HEK293 (cell line): ENCODE data around the gene PPP3CA.

Experiments
- CTCF ChIA-PET: fragments of 350-600 bp; formaldehyde crosslinking; extraction: SDS; loops from one replicate; lab custom pipeline; 2021; ENCODE audit warnings: antibody characterized with exemption; lab: Yijun Ruan, JAX
- POLR2A ChIA-PET: fragments of 300-600 bp; formaldehyde crosslinking; extraction: SDS; loops from one replicate; lab custom pipeline; 2020; ENCODE audit warnings: antibody characterized with exemption, inconsistent platforms; lab: Yijun Ruan, JAX
- H3K27ac ChIP-seq: fragments of 200-500 bp; sonication (Bioruptor generic); 2 replicates; pipeline ENCODE4 v1.5.1; 2014; ENCODE audit warnings: low read depth, low read length, control low read depth, inconsistent platforms; ENCODE audit errors: extremely low read depth
- H3K36me3 ChIP-seq, 2 experiments: fragments of 200-500 bp in 1 of 2; sonication (Bioruptor generic) in 1 of 2; 1 replicate in 1 of 2; 2 replicates in 1 of 2; pipeline ENCODE4 v1.5.1; 2014 to 2017; ENCODE audit warnings: inconsistent platforms in 2 of 2, low read length in 2 of 2; ENCODE audit not compliant: control insufficient read depth in 2 of 2, insufficient read depth in 1 of 2
- H3K4me1 ChIP-seq: fragments of 200-500 bp; sonication (Bioruptor generic); 2 replicates; pipeline ENCODE4 v1.5.1; 2014; ENCODE audit warnings: mild to moderate bottlenecking, low read length, inconsistent platforms; ENCODE audit not compliant: control insufficient read depth, insufficient read depth
- H3K4me3 ChIP-seq: 2 replicates; pipeline ENCODE4 v1.5.1; 2011; ENCODE audit warnings: low read depth, mild to moderate bottlenecking, control low read depth, low read length, moderate library complexity
- H3K9me3 ChIP-seq: fragments of 200-500 bp; sonication (Bioruptor generic); 2 replicates; pipeline ENCODE4 v1.5.1; 2014; ENCODE audit warnings: low read depth, low read length, inconsistent platforms; ENCODE audit not compliant: control insufficient read depth, insufficient read depth
- BCL11B ChIP-seq: fragments of 450-650 bp; formaldehyde crosslinking; IDR thresholded peaks from 2 replicates; pipeline ENCODE4 v1.5.1; 2016; ENCODE audit warnings: low read depth, missing biosample characterization, missing genetic modification characterization
- FEZF1 ChIP-seq: fragments of 450-650 bp; formaldehyde crosslinking; IDR thresholded peaks from 2 replicates; pipeline ENCODE4 v1.5.1; 2016; ENCODE audit warnings: missing biosample characterization, missing genetic modification characterization
- IKZF3 ChIP-seq: fragments of 450-650 bp; IDR thresholded peaks from 2 replicates; pipeline ENCODE4 v1.5.0; 2018; ENCODE audit warnings: missing biosample characterization, mild to moderate bottlenecking, missing genetic modification characterization, moderate library complexity
- TRIM28 ChIP-seq: IDR thresholded peaks from 2 replicates; pipeline ENCODE4 v1.6.1; 2011; ENCODE audit warnings: low read length, control low read depth, borderline replicate concordance
- ZNF10 ChIP-seq: fragments of 450-650 bp; formaldehyde crosslinking; IDR thresholded peaks from 2 replicates; pipeline ENCODE4 v1.5.1; 2017; ENCODE audit warnings: missing biosample characterization, missing genetic modification characterization
- ZNF121 ChIP-seq: fragments of 450-650 bp; formaldehyde crosslinking; IDR thresholded peaks from 2 replicates; pipeline ENCODE4 v1.5.1; 2016; ENCODE audit warnings: missing biosample characterization, missing genetic modification characterization
- ZNF2 ChIP-seq: fragments of 450-650 bp; formaldehyde crosslinking; IDR thresholded peaks from 2 replicates; pipeline ENCODE4 v1.5.1; 2016; ENCODE audit warnings: missing biosample characterization, missing genetic modification characterization
- ZNF221 ChIP-seq: fragments of 450-650 bp; formaldehyde crosslinking; IDR thresholded peaks from 2 replicates; pipeline ENCODE4 v1.5.1; 2017; ENCODE audit warnings: missing biosample characterization, missing genetic modification characterization, borderline replicate concordance
- ZNF341 ChIP-seq: fragments of 450-650 bp; formaldehyde crosslinking; IDR thresholded peaks from 2 replicates; pipeline ENCODE4; 2016; ENCODE audit warnings: low read depth, missing biosample characterization, missing genetic modification characterization
- ZNF366 ChIP-seq: fragments of 450-650 bp; formaldehyde crosslinking; conservative IDR thresholded peaks from 2 replicates; pipeline ENCODE4 v1.5.1; 2016; ENCODE audit warnings: missing biosample characterization, missing genetic modification characterization
- ZNF37A ChIP-seq: fragments of 450-650 bp; IDR thresholded peaks from 2 replicates; pipeline ENCODE4 v1.5.1; 2018; ENCODE audit warnings: missing biosample characterization, missing genetic modification characterization
- ZNF433 ChIP-seq: fragments of 450-650 bp; formaldehyde crosslinking; IDR thresholded peaks from 2 replicates; pipeline ENCODE4 v1.5.1; 2016; ENCODE audit warnings: missing biosample characterization, missing genetic modification characterization, low read depth
- ZNF561 ChIP-seq: fragments of 450-650 bp; IDR thresholded peaks from 2 replicates; pipeline ENCODE4 v1.5.1; 2018; ENCODE audit warnings: missing biosample characterization, missing genetic modification characterization, borderline replicate concordance
- ZNF596 ChIP-seq: fragments of 450-650 bp; IDR thresholded peaks from 2 replicates; pipeline ENCODE4 v1.5.0; 2018; ENCODE audit warnings: missing biosample characterization, mild to moderate bottlenecking, missing genetic modification characterization, moderate library complexity
- ZNF654 ChIP-seq: fragments of 450-650 bp; formaldehyde crosslinking; IDR thresholded peaks from 2 replicates; pipeline ENCODE4 v1.5.1; 2016; ENCODE audit warnings: low read depth, missing biosample characterization, missing genetic modification characterization
- TF ChIP-seq, protein P1 (sequence below): fragments of 450-650 bp; formaldehyde crosslinking; IDR thresholded peaks from 2 replicates; pipeline ENCODE4 v1.5.1; 2016; ENCODE audit warnings: missing biosample characterization, missing genetic modification characterization, borderline replicate concordance
- TF ChIP-seq, protein P2 (sequence below): fragments of 450-650 bp; formaldehyde crosslinking; optimal IDR thresholded peaks from 2 replicates; pipeline ENCODE3; 2016; ENCODE audit warnings: missing biosample characterization, mild to moderate bottlenecking, missing genetic modification characterization

The PPP3CA gene

DNA sequence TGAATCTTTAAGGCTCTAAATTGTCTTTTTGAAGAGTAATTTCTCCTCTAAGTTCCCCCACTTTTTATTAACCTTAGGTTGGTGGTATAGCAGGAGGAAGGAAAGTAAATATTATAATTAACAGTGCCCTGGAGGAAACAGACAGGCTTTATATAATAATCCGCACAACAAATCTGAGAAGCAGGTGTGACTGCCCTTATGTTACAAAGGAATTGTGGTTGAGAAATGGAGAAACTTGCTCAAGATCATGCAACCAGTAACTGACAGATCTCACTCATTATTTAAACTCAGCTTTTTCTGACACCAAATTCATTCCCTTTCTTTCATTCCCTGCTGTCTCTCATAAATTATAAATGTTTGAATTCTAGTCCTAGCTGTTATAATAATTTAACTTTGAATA is 282.0 kb downstream of the PPP3CA start:
- CTCF ChIA-PET = no interaction called here
- POLR2A ChIA-PET = no interaction called here

DNA sequence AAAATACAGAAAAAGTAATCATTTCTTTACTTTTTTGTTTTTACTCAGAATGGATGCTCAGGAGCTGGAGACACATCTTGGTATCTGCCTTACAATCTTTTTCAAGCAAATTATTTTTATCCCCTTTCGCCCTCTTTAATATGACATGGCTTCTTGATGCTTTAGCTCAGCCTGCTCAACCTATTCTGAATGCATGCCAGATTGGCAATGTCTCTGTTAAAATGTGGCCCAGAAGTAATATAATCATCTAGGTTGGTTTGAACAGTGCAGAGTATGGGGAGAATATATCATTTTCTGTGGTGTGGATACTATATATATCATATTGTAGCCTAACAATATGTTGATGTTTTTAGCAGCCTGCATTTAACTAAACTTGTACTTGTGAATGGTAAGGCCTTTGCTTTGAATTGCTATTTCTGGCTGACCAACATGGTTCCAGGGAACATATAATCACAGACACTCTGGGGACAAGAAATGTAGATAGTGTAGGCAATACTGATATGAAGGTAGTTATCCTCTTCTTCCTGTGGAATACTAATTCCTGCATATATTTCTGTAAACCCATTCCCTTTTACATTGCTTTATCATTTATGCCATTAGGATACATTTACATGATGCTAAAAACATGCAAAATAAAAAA is 282.7 kb downstream of the PPP3CA start:
- no peak overlapping the region for H3K27ac ChIP-seq

More for the DNA sequence above, 282.0 kb downstream of the PPP3CA start:
- H3K36me3 ChIP-seq = no peaks in the 10 kb centered on the region
- no peak overlapping the region for H3K4me3 ChIP-seq
- TF ChIP-seq, protein P1, sequence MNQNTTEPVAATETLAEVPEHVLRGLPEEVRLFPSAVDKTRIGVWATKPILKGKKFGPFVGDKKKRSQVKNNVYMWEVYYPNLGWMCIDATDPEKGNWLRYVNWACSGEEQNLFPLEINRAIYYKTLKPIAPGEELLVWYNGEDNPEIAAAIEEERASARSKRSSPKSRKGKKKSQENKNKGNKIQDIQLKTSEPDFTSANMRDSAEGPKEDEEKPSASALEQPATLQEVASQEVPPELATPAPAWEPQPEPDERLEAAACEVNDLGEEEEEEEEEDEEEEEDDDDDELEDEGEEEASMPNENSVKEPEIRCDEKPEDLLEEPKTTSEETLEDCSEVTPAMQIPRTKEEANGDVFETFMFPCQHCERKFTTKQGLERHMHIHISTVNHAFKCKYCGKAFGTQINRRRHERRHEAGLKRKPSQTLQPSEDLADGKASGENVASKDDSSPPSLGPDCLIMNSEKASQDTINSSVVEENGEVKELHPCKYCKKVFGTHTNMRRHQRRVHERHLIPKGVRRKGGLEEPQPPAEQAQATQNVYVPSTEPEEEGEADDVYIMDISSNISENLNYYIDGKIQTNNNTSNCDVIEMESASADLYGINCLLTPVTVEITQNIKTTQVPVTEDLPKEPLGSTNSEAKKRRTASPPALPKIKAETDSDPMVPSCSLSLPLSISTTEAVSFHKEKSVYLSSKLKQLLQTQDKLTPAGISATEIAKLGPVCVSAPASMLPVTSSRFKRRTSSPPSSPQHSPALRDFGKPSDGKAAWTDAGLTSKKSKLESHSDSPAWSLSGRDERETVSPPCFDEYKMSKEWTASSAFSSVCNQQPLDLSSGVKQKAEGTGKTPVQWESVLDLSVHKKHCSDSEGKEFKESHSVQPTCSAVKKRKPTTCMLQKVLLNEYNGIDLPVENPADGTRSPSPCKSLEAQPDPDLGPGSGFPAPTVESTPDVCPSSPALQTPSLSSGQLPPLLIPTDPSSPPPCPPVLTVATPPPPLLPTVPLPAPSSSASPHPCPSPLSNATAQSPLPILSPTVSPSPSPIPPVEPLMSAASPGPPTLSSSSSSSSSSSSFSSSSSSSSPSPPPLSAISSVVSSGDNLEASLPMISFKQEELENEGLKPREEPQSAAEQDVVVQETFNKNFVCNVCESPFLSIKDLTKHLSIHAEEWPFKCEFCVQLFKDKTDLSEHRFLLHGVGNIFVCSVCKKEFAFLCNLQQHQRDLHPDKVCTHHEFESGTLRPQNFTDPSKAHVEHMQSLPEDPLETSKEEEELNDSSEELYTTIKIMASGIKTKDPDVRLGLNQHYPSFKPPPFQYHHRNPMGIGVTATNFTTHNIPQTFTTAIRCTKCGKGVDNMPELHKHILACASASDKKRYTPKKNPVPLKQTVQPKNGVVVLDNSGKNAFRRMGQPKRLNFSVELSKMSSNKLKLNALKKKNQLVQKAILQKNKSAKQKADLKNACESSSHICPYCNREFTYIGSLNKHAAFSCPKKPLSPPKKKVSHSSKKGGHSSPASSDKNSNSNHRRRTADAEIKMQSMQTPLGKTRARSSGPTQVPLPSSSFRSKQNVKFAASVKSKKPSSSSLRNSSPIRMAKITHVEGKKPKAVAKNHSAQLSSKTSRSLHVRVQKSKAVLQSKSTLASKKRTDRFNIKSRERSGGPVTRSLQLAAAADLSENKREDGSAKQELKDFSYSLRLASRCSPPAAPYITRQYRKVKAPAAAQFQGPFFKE (tag by site-specific recombination) = no peak
- TF ChIP-seq ZNF561 (tag by site-specific recombination) (no peak), ZNF341 (no peak), ZNF221 (tag by site-specific recombination) (no peak)
- TF ChIP-seq, protein P2, sequence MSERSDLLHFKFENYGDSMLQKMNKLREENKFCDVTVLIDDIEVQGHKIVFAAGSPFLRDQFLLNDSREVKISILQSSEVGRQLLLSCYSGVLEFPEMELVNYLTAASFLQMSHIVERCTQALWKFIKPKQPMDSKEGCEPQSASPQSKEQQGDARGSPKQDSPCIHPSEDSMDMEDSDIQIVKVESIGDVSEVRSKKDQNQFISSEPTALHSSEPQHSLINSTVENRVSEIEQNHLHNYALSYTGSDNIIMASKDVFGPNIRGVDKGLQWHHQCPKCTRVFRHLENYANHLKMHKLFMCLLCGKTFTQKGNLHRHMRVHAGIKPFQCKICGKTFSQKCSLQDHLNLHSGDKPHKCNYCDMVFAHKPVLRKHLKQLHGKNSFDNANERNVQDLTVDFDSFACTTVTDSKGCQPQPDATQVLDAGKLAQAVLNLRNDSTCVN (tag by site-specific recombination) = no peak
- TF ChIP-seq, all 188 proteins: peak for 0
- Histone ChIP-seq H3K9me3 (no peaks in the 10 kb centered on the region), H3K4me1 (no peaks in the 10 kb centered on the region), H3K27ac (no peak overlapping the region)

DNA sequence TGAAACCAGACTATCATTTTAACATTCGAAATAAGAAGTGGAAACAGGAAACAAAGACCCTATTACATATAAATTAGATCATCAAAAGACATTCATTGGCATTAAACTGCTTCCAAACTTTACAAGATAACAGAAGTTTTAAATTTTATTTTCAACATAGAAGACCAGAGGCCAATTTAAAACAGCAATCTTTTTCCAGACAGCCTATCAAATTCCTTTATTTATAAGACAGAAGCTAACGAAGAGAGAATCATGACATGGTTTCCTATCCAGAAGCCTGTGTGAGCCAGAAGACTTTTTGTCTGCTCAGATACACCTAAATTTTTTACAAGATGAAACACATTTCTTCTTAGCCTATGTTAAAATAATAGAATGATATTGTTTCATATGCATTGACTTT is 291.9 kb downstream of the PPP3CA start:
- Histone ChIP-seq H3K36me3 (no peaks in the 10 kb centered on the region), H3K4me3 (no peak overlapping the region), H3K27ac (no peak overlapping the region), H3K4me1 (no peaks in the 10 kb centered on the region; the same call in 1 of the 2 replicates), H3K9me3 (no peaks in the 10 kb centered on the region)
- ChIA-PET CTCF (no interaction called here), POLR2A (no interaction called here)
- TF ChIP-seq IKZF3 = no peak
- no peak for TF ChIP-seq ZNF10
- TF ChIP-seq ZNF37A = no peak
- TF ChIP-seq ZNF596 (tag by site-specific recombination) = no peak
- TF ChIP-seq ZNF121 = no peak
- no peak for TF ChIP-seq ZNF654 (tag by site-specific recombination)
- no peak for TF ChIP-seq TRIM28
- no peak for TF ChIP-seq ZNF366
- no peak for TF ChIP-seq ZNF433

More for the DNA sequence above, 282.7 kb downstream of the PPP3CA start:
- H3K9me3 ChIP-seq = no peaks in the 10 kb centered on the region
- ChIA-PET CTCF (no interaction called here), POLR2A (no interaction called here)
- H3K4me1 ChIP-seq = no peaks in the 10 kb centered on the region
- no peak overlapping the region for H3K4me3 ChIP-seq
- H3K36me3 ChIP-seq = no peaks in the 10 kb centered on the region
- TF ChIP-seq FEZF1 (tag by site-specific recombination) (no peak), ZNF596 (tag by site-specific recombination) (no peak), ZNF2 (no peak), BCL11B (no peak)
- TF ChIP-seq, all 188 proteins: peak for 0
